ENCODE measurements around the gene MUC22.
A peak's percentile ranks its signal among the peaks of the same experiment; 100 is the strongest.
"Not testable (repeated sequence)": the region's sequence is repeated elsewhere in the genome, so short reads cannot be mapped to it uniquely, and the experiment has no call there.

The MUC22 gene

DNA sequence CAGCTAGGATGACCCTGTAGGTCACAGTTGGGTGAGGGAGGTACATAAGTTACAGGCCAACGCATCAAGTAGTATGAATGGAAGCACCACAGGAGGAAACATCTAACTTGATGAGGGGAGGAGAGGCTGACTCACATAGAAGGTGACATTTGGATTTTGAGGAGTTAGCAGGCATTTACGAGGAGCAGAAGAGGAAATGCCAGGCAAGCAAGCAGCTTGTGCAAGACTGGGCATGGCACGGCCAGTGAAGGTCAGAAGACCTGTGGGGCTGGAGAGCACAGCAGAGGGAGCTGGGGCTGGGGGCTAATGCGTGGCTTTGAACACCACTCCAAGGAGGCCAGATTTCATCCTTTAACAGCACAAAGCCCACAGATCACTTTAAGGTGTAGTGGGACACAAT, 37.8 kb downstream of the MUC22 start:
- no peak for TF ChIP-seq ZFX (IDR thresholded peaks at IDR 0.05)
- TF ChIP-seq, protein P1, sequence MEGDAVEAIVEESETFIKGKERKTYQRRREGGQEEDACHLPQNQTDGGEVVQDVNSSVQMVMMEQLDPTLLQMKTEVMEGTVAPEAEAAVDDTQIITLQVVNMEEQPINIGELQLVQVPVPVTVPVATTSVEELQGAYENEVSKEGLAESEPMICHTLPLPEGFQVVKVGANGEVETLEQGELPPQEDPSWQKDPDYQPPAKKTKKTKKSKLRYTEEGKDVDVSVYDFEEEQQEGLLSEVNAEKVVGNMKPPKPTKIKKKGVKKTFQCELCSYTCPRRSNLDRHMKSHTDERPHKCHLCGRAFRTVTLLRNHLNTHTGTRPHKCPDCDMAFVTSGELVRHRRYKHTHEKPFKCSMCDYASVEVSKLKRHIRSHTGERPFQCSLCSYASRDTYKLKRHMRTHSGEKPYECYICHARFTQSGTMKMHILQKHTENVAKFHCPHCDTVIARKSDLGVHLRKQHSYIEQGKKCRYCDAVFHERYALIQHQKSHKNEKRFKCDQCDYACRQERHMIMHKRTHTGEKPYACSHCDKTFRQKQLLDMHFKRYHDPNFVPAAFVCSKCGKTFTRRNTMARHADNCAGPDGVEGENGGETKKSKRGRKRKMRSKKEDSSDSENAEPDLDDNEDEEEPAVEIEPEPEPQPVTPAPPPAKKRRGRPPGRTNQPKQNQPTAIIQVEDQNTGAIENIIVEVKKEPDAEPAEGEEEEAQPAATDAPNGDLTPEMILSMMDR (conservative IDR thresholded peaks at IDR 0.05): no peak
- no peak overlapping the region for H3K27ac ChIP-seq

DNA sequence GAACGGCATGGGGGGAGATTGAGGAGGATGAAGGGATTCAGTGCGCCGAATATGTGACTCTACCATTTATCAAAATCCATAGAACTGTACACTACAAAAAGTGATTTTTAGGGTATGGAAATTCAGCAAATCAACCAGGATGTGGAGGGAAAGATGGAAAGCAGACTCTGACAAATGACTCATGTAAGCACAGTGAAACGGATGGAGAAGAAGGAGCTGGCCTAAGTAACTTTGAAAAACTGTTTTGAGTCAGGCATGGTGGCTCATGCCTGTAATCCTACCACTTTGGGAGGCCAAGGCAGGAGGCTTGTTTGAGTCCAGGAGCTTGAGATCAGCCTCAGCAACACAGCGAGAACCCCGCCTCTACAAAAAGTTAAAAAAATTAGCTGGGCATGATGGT, 39.2 kb downstream of the MUC22 start:
- H3K27ac ChIP-seq: no peak overlapping the region
- TF ChIP-seq ZFX (IDR thresholded peaks at IDR 0.05): no peak
- TF ChIP-seq, protein P1 (conservative IDR thresholded peaks at IDR 0.05): no peak

DNA sequence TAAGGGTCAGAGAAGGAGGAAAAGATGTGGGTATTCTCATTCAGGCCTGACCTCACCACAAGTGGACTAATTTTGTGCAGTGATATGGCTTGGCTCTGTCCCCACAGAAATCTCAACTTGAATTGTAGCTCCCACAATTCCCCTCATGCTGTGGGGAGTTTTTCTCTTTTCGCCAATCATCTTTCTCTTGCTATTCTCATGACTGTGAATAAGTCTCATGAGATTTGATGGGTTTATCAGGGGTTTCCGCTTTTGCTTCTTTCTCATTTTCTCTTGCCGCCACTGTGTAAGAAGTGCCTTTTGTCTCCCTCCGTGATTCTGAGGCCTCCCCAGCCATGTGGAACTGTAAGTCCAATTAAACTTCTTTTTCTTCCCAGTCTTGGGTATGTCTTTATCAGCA, 42.9 kb downstream of the MUC22 start:
- H3K27ac ChIP-seq: not testable (repeated sequence)

DNA sequence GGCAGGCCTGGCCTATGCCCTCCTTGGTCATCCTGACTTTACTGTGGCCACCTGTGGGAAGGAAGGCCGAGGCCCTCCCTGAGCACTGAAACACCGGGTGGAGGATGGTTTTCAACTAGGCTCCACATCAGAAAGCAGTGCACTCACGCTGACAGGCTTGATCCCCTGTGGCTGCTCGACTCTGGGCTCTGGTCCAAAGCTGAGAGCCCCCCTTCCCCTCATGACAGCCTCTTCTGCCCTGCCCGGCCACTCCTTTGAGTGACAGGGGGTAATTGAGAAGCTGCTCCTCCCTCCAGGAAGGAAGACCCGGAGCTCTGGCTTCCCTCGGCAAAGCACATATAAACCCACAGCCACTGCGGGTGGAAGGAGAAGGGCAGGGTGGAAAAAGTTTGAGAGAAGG, 43.6 kb downstream of the MUC22 start:
- no peak overlapping the region for H3K27ac ChIP-seq
- no peak for TF ChIP-seq ZFX (IDR thresholded peaks at IDR 0.05)
- TF ChIP-seq, protein P1 (conservative IDR thresholded peaks at IDR 0.05): no peak

DNA sequence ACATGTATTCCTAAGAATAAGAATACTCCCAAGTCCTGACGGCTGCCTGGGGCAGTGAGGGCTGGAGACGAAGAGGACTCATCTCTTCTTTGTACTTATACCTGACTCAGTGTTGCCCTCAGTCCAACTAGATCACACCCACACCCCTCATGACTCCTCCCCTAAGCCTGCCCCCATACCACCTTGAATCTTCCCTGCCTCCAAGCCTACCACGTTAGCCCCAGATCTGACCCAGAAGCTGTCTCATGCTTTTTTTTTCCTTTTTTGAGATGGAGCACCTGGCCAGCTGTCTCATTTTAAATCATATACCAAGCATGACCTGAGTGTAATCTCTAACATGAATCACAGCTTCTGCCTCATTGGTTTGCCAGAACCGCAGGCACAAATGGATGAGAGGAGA, 45.2 kb downstream of the MUC22 start:
- no peak overlapping the region for H3K27ac ChIP-seq
- TF ChIP-seq, protein P1 (conservative IDR thresholded peaks at IDR 0.05): no peak
- no peak for TF ChIP-seq ZFX (IDR thresholded peaks at IDR 0.05)

DNA sequence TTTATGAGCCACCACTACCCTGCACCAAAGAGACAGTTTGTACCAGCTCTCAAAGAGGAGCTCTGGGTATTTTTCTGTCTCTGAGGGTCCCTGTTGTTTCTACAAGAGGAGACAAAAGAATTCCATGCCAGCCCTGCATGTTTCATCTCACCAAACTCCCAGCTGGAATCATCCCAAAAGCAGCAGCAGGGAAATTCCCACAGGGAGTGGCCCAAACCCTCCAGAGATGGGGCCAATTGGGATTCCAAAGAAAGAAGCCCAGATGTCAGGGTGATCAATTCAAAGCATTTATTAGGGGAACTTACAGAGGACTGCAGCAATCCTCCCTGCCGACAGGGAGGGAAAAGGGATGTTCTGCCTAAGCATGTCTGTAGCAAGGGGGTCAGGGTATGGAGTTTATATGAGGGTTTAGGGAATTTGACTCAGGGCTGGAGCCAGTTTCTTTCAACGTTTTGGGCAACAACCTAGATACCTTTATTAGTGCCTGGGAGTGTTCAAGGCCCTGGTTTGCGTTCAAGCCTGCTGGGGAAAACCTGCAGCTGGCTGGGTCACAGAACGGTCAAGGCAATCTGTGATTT, 47.2 kb downstream of the MUC22 start:
- H3K27ac ChIP-seq: no peak overlapping the region
- TF ChIP-seq ZFX (IDR thresholded peaks at IDR 0.05): no peak
- TF ChIP-seq, protein P1 (conservative IDR thresholded peaks at IDR 0.05): no peak

DNA sequence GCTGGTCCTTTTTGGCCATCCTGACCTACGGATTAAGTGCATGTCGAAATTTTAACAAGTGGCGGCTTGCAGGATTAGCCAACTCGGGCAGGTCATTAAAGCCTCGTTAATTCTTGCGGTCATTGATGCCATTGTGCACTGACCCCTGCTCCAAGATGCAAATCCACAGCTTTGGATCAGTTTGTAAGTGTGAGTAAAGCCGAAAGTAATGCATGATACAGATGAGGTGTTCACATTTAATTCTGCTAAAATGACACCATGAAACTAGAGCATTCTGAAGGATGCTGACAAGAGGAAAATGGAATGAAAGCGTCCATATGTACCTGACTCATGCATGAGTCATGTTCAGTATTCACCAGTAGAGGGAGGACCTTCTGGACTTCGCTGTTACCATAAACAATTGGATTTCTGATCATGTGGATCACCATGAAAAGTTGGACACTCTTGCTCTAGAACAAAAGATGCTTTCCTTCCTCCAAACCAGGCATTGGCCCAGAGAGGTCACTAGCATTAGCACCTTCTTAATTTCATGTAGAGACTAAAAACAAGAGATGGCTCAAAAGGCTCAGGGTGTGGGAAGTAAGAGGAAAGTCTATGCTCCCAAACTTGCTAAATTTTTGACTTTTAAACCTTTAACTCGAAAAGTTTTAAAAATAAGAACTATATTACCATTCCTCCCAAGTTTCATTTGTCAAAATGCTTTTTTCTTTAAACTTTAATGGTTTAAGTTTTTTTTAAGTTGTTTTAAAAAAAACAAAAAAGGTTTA, 48.0 kb downstream of the MUC22 start:
- no peak for TF ChIP-seq ZFX (IDR thresholded peaks at IDR 0.05)
- TF ChIP-seq, protein P1 (conservative IDR thresholded peaks at IDR 0.05): peak; percentile 80

DNA sequence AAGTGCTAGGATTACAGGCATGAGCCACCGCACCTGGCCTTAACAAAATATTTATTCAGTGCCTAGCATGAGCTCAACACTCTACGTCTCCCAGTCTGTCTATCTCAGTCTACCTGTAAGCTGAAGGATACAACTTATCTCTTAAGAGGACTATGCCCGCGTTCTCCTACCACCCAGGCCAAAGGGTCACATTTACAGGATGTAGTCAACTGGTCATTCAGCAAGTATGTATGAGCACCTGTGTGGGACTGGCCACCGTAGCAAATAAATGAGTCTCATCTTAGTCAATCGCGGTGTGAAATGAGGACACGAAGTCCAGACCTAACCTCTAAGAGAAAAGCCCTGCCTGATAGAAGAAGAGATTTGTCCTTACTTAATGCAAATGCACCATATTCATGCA, 49.9 kb downstream of the MUC22 start:
- no peak overlapping the region for H3K27ac ChIP-seq
- no peak for TF ChIP-seq ZFX (IDR thresholded peaks at IDR 0.05)
- TF ChIP-seq, protein P1 (conservative IDR thresholded peaks at IDR 0.05): no peak

More for the DNA sequence above, 48.0 kb downstream of the MUC22 start:
- H3K27ac ChIP-seq: no peak overlapping the region

All from C4-2B (cell line).